H7 (cell line): Measurements from ENCODE around the gene SERPINA6. TPM values are rescaled to one million over a fixed set of nuclear protein-coding genes. Genes with fewer than 3 reads are reported as not detected.
"Not testable (repeated sequence)": the region's sequence is repeated elsewhere in the genome, so short reads cannot be mapped to it uniquely, and the experiment has no call there.

Experiments used
- DNase-seq: peaks from one replicate; pipeline ENCODE4 v3.0.0; 2012
- H3K27me3 ChIP-seq: 2 replicates; pipeline ENCODE4 v1.6.0; 2011; ENCODE audit warnings: mild to moderate bottlenecking, low read length; ENCODE audit not compliant: control insufficient read depth, insufficient read depth
- H3K36me3 ChIP-seq: replicated peaks from 2 replicates; pipeline ENCODE4 v1.5.1; 2011; ENCODE audit warnings: low read length; ENCODE audit not compliant: control insufficient read depth, insufficient read depth
- H3K4me3 ChIP-seq: 2 replicates; pipeline ENCODE4 v1.5.1; 2011; ENCODE audit warnings: low read depth, mild to moderate bottlenecking, control low read depth, low read length, moderate library complexity; ENCODE audit not compliant: insufficient read depth
- total RNA-seq: library from RNA; depleted of rRNA; stranded (reverse); fragments of >200 nt; shearing (Covaris generic); gene quantifications from 2 replicates; pipeline ENCODE4 v1.2.3, GENCODE V29; 2014; rRNA removed

Gene SERPINA6, protein sequence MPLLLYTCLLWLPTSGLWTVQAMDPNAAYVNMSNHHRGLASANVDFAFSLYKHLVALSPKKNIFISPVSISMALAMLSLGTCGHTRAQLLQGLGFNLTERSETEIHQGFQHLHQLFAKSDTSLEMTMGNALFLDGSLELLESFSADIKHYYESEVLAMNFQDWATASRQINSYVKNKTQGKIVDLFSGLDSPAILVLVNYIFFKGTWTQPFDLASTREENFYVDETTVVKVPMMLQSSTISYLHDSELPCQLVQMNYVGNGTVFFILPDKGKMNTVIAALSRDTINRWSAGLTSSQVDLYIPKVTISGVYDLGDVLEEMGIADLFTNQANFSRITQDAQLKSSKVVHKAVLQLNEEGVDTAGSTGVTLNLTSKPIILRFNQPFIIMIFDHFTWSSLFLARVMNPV
- total RNA-seq, result not detected in 2 replicates

GRCh38 chr14:94322648-94323570 is at the start of gene SERPINA6:
SERPINA6 (minus strand) TSS chr14:94323336; CDS start chr14:94314648, 8,688 bp downstream.
- no peak for DNase-seq
- Histone ChIP-seq H3K4me3 (no peak within 1 kb of the TSS), H3K27me3 (no peaks in the 10 kb centered on the region), H3K36me3 (no peaks in the 10 kb centered on the region)

DNA sequence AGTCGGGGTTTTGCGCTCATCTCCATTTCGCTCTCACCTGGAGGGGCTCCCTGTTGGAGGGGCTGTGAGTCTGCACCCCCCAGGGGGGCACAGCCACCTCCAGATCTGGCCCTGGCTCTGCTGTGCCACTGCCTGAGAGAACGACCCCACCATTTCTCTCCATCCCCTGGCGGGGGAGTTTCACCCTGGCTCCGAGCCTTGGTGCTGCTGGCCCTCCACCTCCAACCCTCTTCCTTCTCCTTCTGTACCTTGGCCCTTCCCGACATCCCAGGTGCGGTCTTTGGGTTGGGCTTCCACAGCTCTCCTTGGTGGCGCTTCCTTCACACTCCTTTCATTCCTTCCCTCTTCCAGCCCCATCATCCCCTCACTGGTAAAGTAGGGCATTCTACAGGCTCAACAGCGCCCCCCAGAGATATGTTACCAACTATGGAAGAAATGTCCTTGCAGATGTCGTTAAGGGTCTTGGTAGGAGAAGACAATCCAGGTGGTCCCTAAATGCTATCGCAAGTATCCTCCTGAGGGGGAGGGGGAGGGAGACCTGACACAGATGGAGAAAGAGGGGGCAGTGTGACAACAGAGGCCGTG is 49.0 kb upstream of the SERPINA6 start:
- DNase-seq, result peak; percentile 82
- Histone ChIP-seq H3K36me3 (no peaks in the 10 kb centered on the region), H3K4me3 (no peak overlapping the region), H3K27me3 (no peaks in the 10 kb centered on the region)

- no peak overlapping the region for H3K4me3 ChIP-seq
- no peaks in the 10 kb centered on the region for H3K27me3 ChIP-seq
- H3K36me3 ChIP-seq, result no peaks in the 10 kb centered on the region
- DNase-seq, result no peak
Measured at GRCh38 chr14:94370524-94370910, 47.4 kb upstream of the SERPINA6 start.

DNA sequence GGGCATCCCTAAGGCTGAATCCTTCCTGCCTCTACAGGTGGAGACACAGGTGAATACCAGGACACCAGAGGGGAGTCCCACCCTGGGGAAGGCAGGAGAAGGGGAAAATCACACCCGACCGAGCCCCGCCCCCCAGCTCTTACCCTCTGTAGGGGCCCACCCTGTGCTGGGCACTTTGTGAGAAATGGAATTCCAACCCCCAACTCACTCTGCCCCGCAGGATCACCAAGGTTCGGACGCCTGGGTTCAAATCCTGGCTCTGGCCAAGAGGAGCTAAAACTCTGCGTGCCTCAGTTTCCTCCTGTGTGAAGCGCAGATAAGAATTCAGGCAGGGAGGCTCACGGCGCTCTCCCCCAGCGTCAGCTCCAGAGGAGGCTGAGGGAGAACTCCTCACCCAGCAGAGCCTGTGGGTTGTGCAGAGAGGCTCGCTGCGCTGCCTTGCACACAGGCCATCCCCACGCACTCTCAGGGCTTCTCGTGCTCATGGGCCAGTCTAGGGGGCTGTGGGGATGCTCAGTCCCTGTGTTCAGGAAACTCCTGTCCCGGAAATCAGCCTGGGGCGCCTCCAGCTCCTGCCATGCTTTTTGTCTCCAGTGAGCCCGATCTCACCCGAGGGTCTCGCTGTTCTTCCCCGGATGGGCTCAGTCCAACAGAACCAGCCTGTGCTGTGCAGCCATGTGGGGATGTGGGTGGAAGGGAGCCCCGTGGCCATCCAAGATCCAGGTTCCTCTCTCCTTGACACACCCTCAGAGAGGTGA is 46.8 kb upstream of the SERPINA6 start:
- not testable (repeated sequence) for H3K36me3 ChIP-seq, DNase-seq, H3K27me3 ChIP-seq, H3K4me3 ChIP-seq

- no peak for DNase-seq
- Histone ChIP-seq H3K4me3 (no peak overlapping the region), H3K27me3 (no peaks in the 10 kb centered on the region), H3K36me3 (no peaks in the 10 kb centered on the region)
Measured at GRCh38 chr14:94368956-94369355, 45.8 kb upstream of the SERPINA6 start.

GRCh38 chr14:94368243-94368590 is 45.1 kb upstream of the SERPINA6 start:
- no peaks in the 10 kb centered on the region for H3K27me3 ChIP-seq
- DNase-seq, result no peak
- no peak overlapping the region for H3K4me3 ChIP-seq
- H3K36me3 ChIP-seq, result no peaks in the 10 kb centered on the region

GRCh38 chr14:94367347-94368242 is 44.5 kb upstream of the SERPINA6 start:
- no peak for DNase-seq
- no peaks in the 10 kb centered on the region for H3K27me3 ChIP-seq
- no peak overlapping the region for H3K4me3 ChIP-seq
- no peaks in the 10 kb centered on the region for H3K36me3 ChIP-seq

GRCh38 chr14:94366146-94366915 is 43.2 kb upstream of the SERPINA6 start, which contains the start of gene SERPINA2:
SERPINA2 (minus strand) TSS chr14:94366698.
- Histone ChIP-seq H3K27me3 (no peaks in the 10 kb centered on the region), H3K4me3 (no peak within 1 kb of the TSS), H3K36me3 (no peaks in the 10 kb centered on the region)
- no peak for DNase-seq

DNA sequence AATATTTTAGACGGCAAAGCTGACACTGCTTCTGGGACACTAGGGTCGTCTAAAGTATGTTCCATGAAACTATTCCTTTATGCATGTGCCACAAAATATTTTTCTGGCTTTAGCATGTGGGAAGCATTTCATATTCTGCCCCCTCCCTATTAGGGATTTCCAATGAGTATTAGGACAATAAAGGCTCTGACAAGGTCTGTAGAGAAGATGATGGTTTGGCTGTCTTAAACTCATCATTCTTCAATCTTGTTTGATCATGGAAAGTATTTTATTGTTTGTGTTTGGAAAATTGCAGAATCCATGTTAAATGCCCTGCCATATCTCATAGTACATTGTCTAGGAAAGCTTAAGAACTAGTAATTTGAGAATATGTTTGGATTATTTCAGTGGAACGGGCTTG is 42.5 kb upstream of the SERPINA6 start:
- DNase-seq, result no peak
- Histone ChIP-seq H3K4me3 (no peak overlapping the region), H3K27me3 (no peaks in the 10 kb centered on the region), H3K36me3 (no peaks in the 10 kb centered on the region)

DNA sequence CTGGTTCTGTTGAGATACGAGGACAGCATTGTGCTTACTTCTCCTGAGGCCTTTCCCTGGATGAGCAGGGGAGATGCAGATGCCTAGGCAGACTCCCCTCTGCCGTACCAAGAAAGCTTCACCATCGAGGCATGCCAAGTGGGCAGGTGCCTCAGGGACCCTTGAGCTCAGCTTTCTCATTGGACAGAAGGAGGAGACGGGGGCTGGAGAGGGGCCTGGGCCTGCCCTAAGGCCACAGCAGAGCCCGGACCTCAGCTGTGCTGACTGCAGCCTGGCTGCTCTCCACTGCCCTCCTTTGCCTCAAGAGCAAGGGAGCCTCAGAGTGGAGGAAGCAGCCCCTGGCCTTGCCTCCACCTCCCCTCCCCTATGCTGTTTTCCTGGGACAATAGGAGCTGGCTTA is 41.8 kb upstream of the SERPINA6 start:
- DNase-seq, result peak; percentile 41
- no peak overlapping the region for H3K4me3 ChIP-seq
- no peaks in the 10 kb centered on the region for H3K36me3 ChIP-seq
- no peaks in the 10 kb centered on the region for H3K27me3 ChIP-seq

DNA sequence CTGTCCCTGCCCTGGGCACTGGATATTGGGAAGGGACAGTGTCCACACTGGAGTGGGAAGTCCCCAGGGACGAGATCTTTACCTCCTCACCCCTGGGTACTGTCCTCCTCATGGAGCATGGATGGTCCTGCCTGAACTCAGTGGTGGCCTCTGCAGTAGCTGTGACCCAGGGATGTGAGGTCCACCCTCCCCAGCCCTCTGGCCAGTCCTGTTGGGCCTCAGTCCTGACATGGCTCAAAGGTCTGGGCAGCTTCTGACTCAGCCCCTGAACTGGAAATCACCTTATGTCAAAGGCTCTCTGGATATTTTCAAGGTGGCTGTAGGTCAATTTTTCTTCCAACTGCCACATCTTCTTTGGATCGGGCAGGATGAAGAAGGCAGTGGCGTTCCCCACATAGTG is 40.9 kb upstream of the SERPINA6 start:
- no peak overlapping the region for H3K4me3 ChIP-seq
- no peaks in the 10 kb centered on the region for H3K36me3 ChIP-seq
- peak; percentile 2 for DNase-seq
- H3K27me3 ChIP-seq, result no peaks in the 10 kb centered on the region

DNA sequence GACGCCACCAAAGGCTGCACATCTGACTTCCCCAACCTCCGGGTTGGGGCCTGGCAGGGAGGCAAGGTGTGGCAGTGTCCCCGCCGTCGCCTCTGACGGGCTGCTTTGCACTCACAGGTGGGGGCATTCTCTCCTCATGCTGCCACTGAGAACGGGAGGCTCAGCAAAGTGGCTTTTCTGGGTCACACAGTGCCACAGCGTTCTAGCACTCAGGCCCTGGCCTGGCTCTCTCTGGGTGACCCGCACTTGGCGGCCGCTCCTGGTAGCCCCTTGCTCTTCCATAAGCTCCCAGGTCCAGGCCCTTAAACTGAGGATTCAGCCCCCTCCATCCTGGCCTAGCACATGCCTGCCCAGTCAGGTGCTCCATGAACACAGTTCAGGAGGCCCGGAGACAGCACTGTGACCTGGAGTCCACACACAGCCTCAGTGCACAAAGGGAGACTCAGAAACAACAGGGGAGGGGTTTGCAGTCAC is 40.1 kb upstream of the SERPINA6 start:
- Histone ChIP-seq H3K27me3 (no peaks in the 10 kb centered on the region), H3K36me3 (no peaks in the 10 kb centered on the region), H3K4me3 (no peak overlapping the region)
- DNase-seq, result peak; percentile 35
